GM18867 (cell line): ENCODE results near the gene HOPX.
"Not testable (repeated sequence)": the region's sequence is repeated elsewhere in the genome, so short reads cannot be mapped to it uniquely, and the experiment has no call there.

Source experiments
- ATAC-seq: cut with Tn5 transposase; IDR thresholded peaks from one replicate; pipeline ENCODE4 v1.9.1; 2021; ENCODE audit warnings: mild to moderate bottlenecking, moderate library complexity; ENCODE audit not compliant: unreplicated experiment

Gene HOPX

DNA sequence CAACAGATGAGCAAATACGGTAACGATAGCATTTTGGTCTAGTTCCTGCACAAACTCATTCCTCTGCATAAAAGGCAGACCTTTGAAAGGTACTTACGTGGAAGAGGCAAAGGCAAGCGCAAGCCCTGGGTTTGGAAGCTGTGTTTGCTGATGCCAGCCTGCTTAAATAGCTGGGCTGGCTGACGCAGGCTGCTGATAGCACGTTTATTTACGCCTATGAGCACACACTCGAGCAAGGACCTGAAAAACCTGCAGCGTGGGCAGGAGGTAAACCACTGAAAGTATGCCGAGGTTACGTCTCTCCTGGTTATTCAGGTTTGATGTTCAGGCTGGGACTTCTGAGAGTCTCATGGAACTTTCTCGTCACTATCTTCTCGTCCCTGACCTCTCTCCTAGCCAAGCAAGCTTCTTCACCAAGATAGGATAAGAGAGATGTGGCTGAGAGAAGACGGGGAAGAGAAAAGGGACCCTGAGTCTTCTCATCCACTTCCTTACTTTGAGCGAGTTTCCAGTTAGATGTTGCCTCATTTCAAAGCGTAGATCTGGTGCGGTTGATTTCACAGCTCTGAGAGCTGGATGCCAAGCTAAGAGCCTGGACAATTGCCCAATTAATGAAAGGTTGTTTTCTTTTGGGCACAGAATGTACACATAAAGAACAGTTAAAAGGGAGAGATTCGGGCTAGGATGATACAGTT is at the start of gene HOPX:
TSS of gene HOPX (minus strand) at position 139 of the 695 bp plus-strand sequence. CDS start 23,480 bp downstream, outside the sequence.
- peak; percentile 96 for ATAC-seq

- ATAC-seq: no peak
These were observed 49.0 kb upstream of the HOPX start for GRCh38 chr4:56730097-56730496.

DNA sequence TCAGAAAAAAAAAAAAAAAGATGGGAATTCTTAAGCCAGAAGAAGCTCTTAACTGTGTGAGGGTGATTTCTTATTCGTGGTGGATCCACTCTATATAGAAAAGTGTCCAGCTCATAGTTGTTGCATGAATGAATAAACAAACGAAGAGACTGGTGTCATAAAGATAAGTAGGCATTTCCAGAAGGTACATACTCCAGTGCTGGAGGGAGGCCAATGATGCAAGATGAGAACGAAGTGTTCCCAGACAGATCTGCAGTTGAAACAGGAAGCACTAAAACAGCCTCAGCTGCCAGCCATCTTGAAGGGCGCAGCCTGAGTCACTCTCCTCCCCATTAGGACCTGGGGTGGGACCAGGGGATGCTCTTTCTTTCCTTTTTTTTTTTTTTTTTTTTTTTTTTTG is 47.4 kb upstream of the HOPX start:
- ATAC-seq: no peak

GRCh38 chr4:56727150-56727549 is 46.1 kb upstream of the HOPX start:
- no peak for ATAC-seq

GRCh38 chr4:56726593-56726992 is 45.5 kb upstream of the HOPX start:
- ATAC-seq: not testable (repeated sequence)

DNA sequence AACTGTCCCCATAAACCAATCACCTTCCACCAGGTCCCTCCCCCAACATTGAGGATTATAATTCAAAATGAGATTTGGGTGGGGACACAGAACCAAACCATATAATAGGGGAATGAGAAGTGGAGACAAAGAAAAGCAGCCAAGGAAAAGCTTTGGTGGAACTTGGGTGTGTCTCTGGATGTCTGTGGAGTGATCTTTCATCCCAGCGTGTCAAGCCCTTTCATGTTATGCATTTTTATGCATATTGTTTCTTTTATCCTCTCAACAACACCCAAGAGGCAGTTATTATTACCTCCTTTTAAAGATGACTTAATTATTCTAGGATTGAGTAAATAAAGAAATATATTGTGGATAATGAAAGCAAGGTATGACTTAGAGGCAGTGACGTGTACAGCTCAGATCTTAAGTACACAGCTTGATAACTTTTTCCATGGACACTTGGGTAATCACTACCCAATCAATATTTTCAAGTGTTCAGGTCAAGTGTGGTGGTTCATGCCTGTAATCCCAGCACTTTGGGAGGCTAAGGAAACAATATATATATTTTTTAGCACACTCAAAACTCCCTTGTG is 42.6 kb upstream of the HOPX start:
- ATAC-seq: no peak

DNA sequence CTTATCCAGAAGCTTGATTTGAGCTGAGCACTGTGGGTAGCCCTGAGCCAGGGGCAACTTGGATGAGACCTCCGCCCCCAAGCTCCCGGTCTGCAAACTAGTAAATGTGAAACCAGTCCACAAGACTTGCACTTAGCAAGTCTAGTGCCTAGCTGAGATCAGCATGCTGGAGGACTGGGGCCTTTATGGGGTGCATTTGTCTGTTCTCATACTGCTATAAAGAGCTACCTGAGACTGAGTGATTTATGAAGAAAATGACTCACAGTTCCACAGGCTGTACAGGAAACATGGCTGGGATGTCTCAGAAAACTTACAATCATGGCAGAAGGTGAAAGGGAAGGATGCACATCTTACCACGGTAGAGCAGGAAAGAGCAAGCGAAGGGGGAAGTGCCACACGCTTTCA is 42.1 kb upstream of the HOPX start:
- peak; percentile 42 for ATAC-seq

- ATAC-seq: no peak
These were observed 27.1 kb upstream of the HOPX start for GRCh38 chr4:56708146-56708545.

GRCh38 chr4:56705966-56706365 is 24.9 kb upstream of the HOPX start:
- ATAC-seq: no peak

- ATAC-seq: no peak
These were observed 24.2 kb upstream of the HOPX start for GRCh38 chr4:56705334-56705733.

- ATAC-seq: no peak
These were observed 23.2 kb upstream of the HOPX start for GRCh38 chr4:56704089-56704871.

GRCh38 chr4:56703378-56703777 is 22.3 kb upstream of the HOPX start:
- ATAC-seq: no peak

DNA sequence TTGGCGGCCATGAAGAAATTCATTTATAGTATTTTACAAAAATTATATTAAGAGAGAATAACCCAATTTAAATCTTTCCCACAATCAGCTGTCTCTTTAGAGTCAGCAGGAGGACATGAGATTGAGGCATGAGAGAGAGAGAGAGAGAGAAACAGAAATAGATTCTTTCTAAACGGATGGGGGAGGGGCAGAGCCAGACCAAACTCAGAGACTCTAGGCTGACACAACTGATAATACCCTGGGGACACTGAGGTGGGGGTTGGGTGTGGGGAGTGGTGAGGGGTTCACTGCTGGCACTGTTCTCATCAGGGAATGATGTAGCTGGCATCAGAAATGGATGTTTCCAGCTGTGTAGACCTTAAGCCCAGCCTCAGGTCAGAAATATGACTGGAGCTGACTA is 20.5 kb upstream of the HOPX start:
- ATAC-seq: no peak

- ATAC-seq: no peak
These were observed 20.0 kb upstream of the HOPX start for GRCh38 chr4:56701161-56701480.

- no peak for ATAC-seq
These were observed 18.5 kb upstream of the HOPX start for GRCh38 chr4:56699537-56700105.

- no peak for ATAC-seq
These were observed 17.2 kb upstream of the HOPX start for GRCh38 chr4:56698329-56698728.

GRCh38 chr4:56696056-56696455 is 15.0 kb upstream of the HOPX start:
- no peak for ATAC-seq

DNA sequence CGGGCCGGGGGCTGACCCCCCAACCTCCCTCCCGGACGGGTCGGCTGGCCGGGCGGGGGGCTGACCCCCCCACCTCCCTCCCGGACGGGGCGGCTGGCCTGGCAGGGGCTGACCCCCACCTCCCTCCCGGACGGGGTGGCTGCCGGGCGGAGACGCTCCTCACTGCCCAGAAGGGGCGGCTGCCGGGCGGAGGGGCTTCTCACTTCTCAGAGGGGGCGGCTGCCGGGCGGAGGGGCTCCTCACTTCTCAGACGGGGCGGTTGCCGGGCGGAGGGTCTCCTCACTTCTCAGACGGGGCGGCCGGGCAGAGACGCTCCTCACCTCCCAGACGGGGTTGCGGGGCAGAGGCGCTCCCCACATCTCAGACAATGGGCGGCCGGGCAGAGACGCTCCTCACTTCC is 12.4 kb upstream of the HOPX start:
- not testable (repeated sequence) for ATAC-seq

DNA sequence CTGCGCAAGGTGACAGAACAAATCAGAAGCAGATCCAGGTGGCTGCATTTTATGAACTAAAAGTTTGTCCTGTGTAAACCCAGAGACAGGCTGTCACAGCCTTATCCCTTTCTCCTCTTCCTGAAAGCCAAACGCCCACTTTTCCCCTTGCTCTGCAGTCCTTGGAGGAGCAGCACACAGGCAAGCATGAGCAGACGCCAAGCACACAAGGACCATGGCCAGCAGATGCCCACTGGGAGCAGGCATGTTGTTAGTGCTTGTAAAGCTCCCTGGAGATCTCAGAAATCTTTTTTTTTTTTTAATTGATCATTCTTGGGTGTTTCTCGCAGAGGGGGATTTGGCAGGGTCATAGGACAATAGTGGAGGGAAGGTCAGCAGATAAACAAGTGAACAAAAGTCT is 11.5 kb upstream of the HOPX start:
- no peak for ATAC-seq

DNA sequence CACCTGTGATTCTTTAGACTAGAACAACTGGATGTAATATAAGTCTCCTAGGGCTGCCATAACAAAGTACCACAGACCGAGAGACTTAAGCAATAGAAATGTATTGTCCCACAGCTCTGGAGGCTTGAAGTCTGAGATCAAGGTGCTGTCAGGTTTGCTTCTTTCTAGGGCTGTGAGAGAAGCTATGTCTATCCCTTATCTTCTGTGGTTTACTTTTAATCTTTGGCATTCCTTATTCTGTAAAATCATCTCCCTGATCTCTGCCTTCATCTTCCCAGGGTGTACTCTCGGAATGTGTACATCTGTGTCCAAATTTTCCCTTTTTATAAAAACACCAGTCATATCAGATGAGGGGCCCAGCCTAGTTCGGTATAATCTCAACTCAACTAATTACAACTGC is 10.3 kb upstream of the HOPX start:
- ATAC-seq: no peak

- ATAC-seq: no peak
These were observed 9.3 kb upstream of the HOPX start for GRCh38 chr4:56690393-56690792.
